H1 (cell line): Measurements from ENCODE around the gene FPGS. TPM values are rescaled to one million over a fixed set of nuclear protein-coding genes. Genes with fewer than 3 reads are reported as not detected.
A peak's percentile ranks its signal among the peaks of the same experiment; 100 is the strongest.

Experiments
- CTCF ChIA-PET: fragments of 300-600 bp; sonication (Branson Sonifier 250); formaldehyde crosslinking; loops from one replicate; lab custom pipeline; 2021; ENCODE audit not compliant: partially characterized antibody; lab: Charles Lee
- POLR2A ChIA-PET: fragments of 300-600 bp; sonication (Branson Sonifier 250); formaldehyde crosslinking; loops from one replicate; lab custom pipeline; 2021; ENCODE audit warnings: inconsistent platforms; ENCODE audit not compliant: partially characterized antibody; lab: Charles Lee
- DNase-seq, 2 experiments: peaks; one replicate each; pipeline versions ENCODE4 v3.0.0 to v3.0.0-alpha.2; 2010 to 2022; ENCODE audit warnings: low spot score in 2 of 2, low read depth in 1 of 2, mixed read lengths in 1 of 2
- FAIRE-seq: peaks from 2 replicates; lab custom pipeline; 2011; peaks lifted over from hg19 to GRCh38; lab: Jason Lieb, UNC
- H2AFZ ChIP-seq: 2 replicates; pipeline ENCODE4 v1.8.1; 2012; ENCODE audit warnings: low read length, inconsistent platforms
- H2AK5ac ChIP-seq: 2 replicates; pipeline ENCODE4 v1.6.1; 2013; ENCODE audit warnings: low read depth, low read length
- H2BK120ac ChIP-seq: replicated peaks from 2 replicates; pipeline ENCODE3; 2013; ENCODE audit warnings: low read depth, low read length, inconsistent platforms
- H2BK12ac ChIP-seq: 2 replicates; pipeline ENCODE4 v1.6.1; 2013; ENCODE audit warnings: low read depth, low read length
- H2BK15ac ChIP-seq: 2 replicates; pipeline ENCODE4 v1.6.1; 2013; ENCODE audit warnings: low read length
- H2BK20ac ChIP-seq: 2 replicates; pipeline ENCODE4 v1.6.1; 2013; ENCODE audit warnings: low read length
- H2BK5ac ChIP-seq: 2 replicates; pipeline ENCODE4 v1.6.1; 2013; ENCODE audit warnings: low read depth, low read length
- H3K14ac ChIP-seq: 2 replicates; pipeline ENCODE4 v1.6.1; 2013; ENCODE audit warnings: inconsistent platforms; ENCODE audit not compliant: insufficient read length
- H3K18ac ChIP-seq: 2 replicates; pipeline ENCODE4 v1.6.1; 2013; ENCODE audit warnings: low read length; ENCODE audit errors: extremely low read depth
- H3K23ac ChIP-seq: 2 replicates; pipeline ENCODE4 v1.6.1; 2013; ENCODE audit warnings: inconsistent platforms; ENCODE audit not compliant: insufficient read length
- H3K23me2 ChIP-seq: 2 replicates; pipeline ENCODE4 v1.6.1; 2013; ENCODE audit warnings: low read depth, low read length
- H3K27ac ChIP-seq: 2 replicates; pipeline ENCODE4 v1.6.1; 2011; ENCODE audit warnings: low read depth, low read length, inconsistent platforms
- H3K27me3 ChIP-seq, 4 experiments: replicated peaks in 1 of 4; 1 replicate in 1 of 4; 2 replicates in 3 of 4; pipeline versions ENCODE4 v1.6.1 to v1.8.1; 2011 to 2013; ENCODE audit warnings: low read length in 3 of 4, mild to moderate bottlenecking in 3 of 4, inconsistent platforms in 2 of 4, mixed read lengths in 2 of 4, moderate library complexity in 1 of 4; ENCODE audit not compliant: control insufficient read depth in 3 of 4, insufficient read depth in 3 of 4; ENCODE audit errors: extremely low read depth in 1 of 4
- H3K36me3 ChIP-seq, 4 experiments: 2 replicates each; pipeline versions ENCODE4 v1.6.1 to v1.8.1; 2011 to 2013; ENCODE audit warnings: mild to moderate bottlenecking in 4 of 4, low read length in 3 of 4, moderate library complexity in 2 of 4, control low read depth in 1 of 4, inconsistent platforms in 1 of 4; ENCODE audit not compliant: insufficient read depth in 4 of 4, control insufficient read depth in 2 of 4
- H3K4ac ChIP-seq: replicated peaks from 2 replicates; pipeline ENCODE3; 2013; ENCODE audit warnings: low read length, low read depth, mixed read lengths, inconsistent platforms; ENCODE audit not compliant: insufficient read length
- H3K4me1 ChIP-seq, 4 experiments: replicated peaks in 1 of 4; 1 replicate in 1 of 4; 2 replicates in 3 of 4; pipeline versions ENCODE4 v1.6.1 to v1.8.1; 2011 to 2013; ENCODE audit warnings: low read length in 3 of 4, inconsistent platforms in 2 of 4, mixed read lengths in 1 of 4; ENCODE audit not compliant: insufficient read depth in 4 of 4, control insufficient read depth in 3 of 4
- H3K4me2 ChIP-seq, 2 experiments: 2 replicates each; pipeline versions ENCODE4 v1.6.1 to v1.8.1; 2011 to 2013; ENCODE audit warnings: low read depth in 2 of 2, low read length in 2 of 2, control low read depth in 1 of 2, inconsistent platforms in 1 of 2, mild to moderate bottlenecking in 1 of 2; ENCODE audit not compliant: insufficient read depth in 1 of 2
- H3K4me3 ChIP-seq, 4 experiments: fragments of 200-600, 300-600 bp in 1 of 4; sonication (generic), shearing (Covaris generic), sonication (Bioruptor Twin) in 1 of 4; 2 replicates each; pipeline versions ENCODE4 v1.5.1 to v1.8.1; 2011 to 2016; ENCODE audit warnings: low read length in 4 of 4, low read depth in 3 of 4, control low read depth in 2 of 4, inconsistent platforms in 2 of 4, mild to moderate bottlenecking in 2 of 4, mixed read lengths in 1 of 4, moderate library complexity in 1 of 4; ENCODE audit not compliant: insufficient read depth in 2 of 4; ENCODE audit errors: extremely low read depth in 1 of 4
- H3K56ac ChIP-seq: replicated peaks from 2 replicates; pipeline ENCODE3; 2013; ENCODE audit warnings: low read depth, mild to moderate bottlenecking, mixed read lengths, low read length, inconsistent platforms; ENCODE audit not compliant: insufficient read length
- H3K79me1 ChIP-seq: 2 replicates; pipeline ENCODE4 v1.6.1; 2013; ENCODE audit warnings: low read depth, low read length, control low read depth
- H3K79me2 ChIP-seq, 2 experiments: 2 replicates each; pipeline versions ENCODE4 v1.6.1 to v1.8.1; 2012 to 2013; ENCODE audit warnings: low read length in 2 of 2, mild to moderate bottlenecking in 2 of 2, inconsistent platforms in 1 of 2; ENCODE audit not compliant: insufficient read depth in 2 of 2, control insufficient read depth in 1 of 2
- H3K9ac ChIP-seq, 4 experiments: replicated peaks in 1 of 4; 1 replicate in 1 of 4; 2 replicates in 3 of 4; pipeline versions ENCODE4 v1.6.1 to v1.8.1; 2011 to 2013; ENCODE audit warnings: low read depth in 3 of 4, low read length in 3 of 4, control low read depth in 2 of 4, mild to moderate bottlenecking in 2 of 4, moderate library complexity in 2 of 4, inconsistent platforms in 1 of 4; ENCODE audit errors: extremely low read depth in 1 of 4
- H3K9me3 ChIP-seq, 2 experiments: 2 replicates each; pipeline versions ENCODE4 v1.6.1 to v1.8.1; 2012 to 2013; ENCODE audit warnings: mild to moderate bottlenecking in 2 of 2, moderate library complexity in 2 of 2, control low read depth in 1 of 2, inconsistent platforms in 1 of 2, low read depth in 1 of 2, low read length in 1 of 2, mixed read lengths in 1 of 2; ENCODE audit not compliant: insufficient read depth in 2 of 2
- H4K20me1 ChIP-seq, 2 experiments: replicated peaks in 1 of 2; 2 replicates each; pipeline versions ENCODE3 to v1.8.1; 2011 to 2013; ENCODE audit warnings: inconsistent platforms in 2 of 2, low read length in 2 of 2, mild to moderate bottlenecking in 1 of 2; ENCODE audit not compliant: insufficient read depth in 2 of 2, control insufficient read depth in 1 of 2
- H4K5ac ChIP-seq: 2 replicates; pipeline ENCODE4 v1.6.1; 2013; ENCODE audit warnings: low read length, low read depth, mixed read lengths, inconsistent platforms; ENCODE audit not compliant: insufficient read length
- H4K8ac ChIP-seq: 2 replicates; pipeline ENCODE4 v1.8.0; 2013; ENCODE audit warnings: mild to moderate bottlenecking, moderate library complexity, low read length, inconsistent platforms; ENCODE audit not compliant: insufficient read depth; ENCODE audit errors: extremely low read depth
- H4K91ac ChIP-seq: replicated peaks from 2 replicates; pipeline ENCODE3; 2013; ENCODE audit warnings: low read length, mixed read lengths, inconsistent platforms; ENCODE audit not compliant: insufficient read length
- CEBPB ChIP-seq: IDR thresholded peaks from 2 replicates; pipeline ENCODE4 v1.6.1; 2012; ENCODE audit warnings: low read depth, low read length
- CHD2 ChIP-seq: IDR thresholded peaks from 2 replicates; pipeline ENCODE4 v1.6.1; 2012; ENCODE audit warnings: low read length, improper control_type of control experiment
- POLR2A ChIP-seq, 2 experiments: IDR thresholded peaks; 1 replicate in 1 of 2; 2 replicates in 1 of 2; pipeline ENCODE4 v1.6.1; 2011; ENCODE audit warnings: low read depth in 2 of 2, low read length in 2 of 2, mild to moderate bottlenecking in 2 of 2; ENCODE audit errors: control extremely low read depth in 1 of 2
- RBBP5 ChIP-seq: IDR thresholded peaks from 2 replicates; pipeline ENCODE4 v1.7.1; 2012; ENCODE audit warnings: low read depth, mild to moderate bottlenecking, inconsistent platforms, low read length, moderate library complexity, borderline replicate concordance
- SIN3A ChIP-seq, 2 experiments: IDR thresholded peaks in 1 of 2; conservative IDR thresholded peaks in 1 of 2; 2 replicates each; pipeline ENCODE4 v1.6.1; 2011 to 2012; ENCODE audit warnings: low read length in 2 of 2, improper control_type of control experiment in 1 of 2, low read depth in 1 of 2, mild to moderate bottlenecking in 1 of 2
- SIRT6 ChIP-seq: IDR thresholded peaks from one replicate; pipeline ENCODE4 v1.7.1; 2012; ENCODE audit warnings: low read length, inconsistent platforms
- TAF1 ChIP-seq: IDR thresholded peaks from 2 replicates; pipeline ENCODE4 v1.6.1; 2011; ENCODE audit warnings: mild to moderate bottlenecking, low read depth, low read length
- WGBS, 2 experiments: shearing (Covaris generic) in 1 of 2; methylation state at CpG; one replicate each; pipeline versions ENCODE4 v1.1.6 to v1.1.7; 2013 to 2015; ENCODE audit warnings: low lambda C conversion rate in 2 of 2, mixed read lengths in 2 of 2, inconsistent platforms in 1 of 2, low coverage in 1 of 2, missing lambda C conversion rate in 1 of 2; ENCODE audit not compliant: insufficient replicate concordance in 2 of 2, insufficient coverage in 1 of 2, insufficient read length in 1 of 2; ENCODE audit errors: extremely low coverage in 1 of 2, missing lambda C conversion rate in 1 of 2; 5-methylcytosine and 5-hydroxymethylcytosine counted together
- polyA plus RNA-seq, 7 experiments: library from polyadenylated mRNA; depleted of rRNA in 3 of 7; stranded (reverse) in 5 of 7; unstranded in 2 of 7; fragments of >200 nt in 5 of 7; fragments of 200-250 nt in 2 of 7; gene quantifications; 1 replicate in 5 of 7; 2 replicates in 1 of 7; 4 replicates in 1 of 7; pipeline versions ENCODE4 v1.2.1 to v1.2.3, GENCODE V29; 2011 to 2013; ENCODE audit warnings: missing spikeins in 2 of 7, mixed read lengths in 2 of 7
- total RNA-seq: library from RNA; stranded (reverse); fragmentation: NEBNext Ultra II Directional; extraction: Animal tissue kit (Norgen Biotek cat#: 25700); gene quantifications from 2 replicates; pipeline ENCODE4 v1.2.1, GENCODE V29; 2021

The FPGS gene
- total and polyA plus RNA-seq, 2 of the 8 experiments (the other 6 are each of a cell fraction or from before 2014, with no cell fraction given), result 62.4 to 83.0 TPM

GRCh38 chr9:127779136-127779981 is 23.3 kb upstream of the FPGS start:
- Histone ChIP-seq H3K9me3 (no peaks in the 10 kb centered on the region), H3K27me3 (no peaks in the 10 kb centered on the region), H2AFZ (no peak overlapping the region), H3K79me2 (no peaks in the 10 kb centered on the region), H3K14ac (no peak overlapping the region), H2BK120ac (peak overlapping the region; percentile 84), H3K4me3 (no peak overlapping the region), H2BK15ac (peak overlapping the region; percentile 92; the same call in 1 of the 2 replicates), H3K23ac (no peak overlapping the region), H3K4me2 (no peak overlapping the region), H2BK12ac (peak overlapping the region; percentile 93; the same call in 1 of the 2 replicates), H3K23me2 (no peaks in the 10 kb centered on the region), H4K91ac (peak overlapping the region; percentile 80), H2BK5ac (peak overlapping the region; percentile 68; the same call in 1 of the 2 replicates), H3K4ac (no peak overlapping the region), H3K4me1 (peaks cover 0 to 20% (median 15%) of the 10 kb centered on the region in 4 experiments; a peak in 6 of 7 replicates), H2BK20ac (0 out of 2 replicates have a peak overlapping the region, but pooled peaks have one; percentile 61), H4K5ac (peak overlapping the region; percentile 47), H3K9ac (peak overlapping the region in 2 of 4 experiments; percentile 13 to 31; a peak in 2 of 7 replicates), H4K8ac (no peak overlapping the region; the same call in 1 of the 2 replicates), H3K27ac (no peak overlapping the region; the same call in 1 of the 2 replicates), H2AK5ac (peak overlapping the region; percentile 32; the same call in 1 of the 2 replicates), H3K79me1 (no peaks in the 10 kb centered on the region), H4K20me1 (no peaks in the 10 kb centered on the region), H3K56ac (no peak overlapping the region), H3K18ac (peak overlapping the region; percentile 51; the same call in 1 of the 2 replicates), H3K36me3 (no peaks in the 10 kb centered on the region)
- FAIRE-seq (no peak), DNase-seq (no peak)
- TF ChIP-seq TAF1 (no peak), CHD2 (no peak), SIN3A (conservative IDR thresholded peaks at IDR 0.05 in 1 of 2, IDR thresholded peaks at IDR 0.05 in 1 of 2; ENCODE audit: low read depth in 1 of 2, low read length in 2 of 2) (no peak), CEBPB (no peak), RBBP5 (no peak), POLR2A (IDR thresholded peaks at IDR 0.05; ENCODE audit: control extremely low read depth in 1 of 2, low read depth in 2 of 2, low read length in 2 of 2) (no peak), SIRT6 (no peak)
- 86% methylated on average over 17 of the region's 17 CpGs; no CpG with 5 or more reads in 1 of the 2 experiments for WGBS, 2 experiments
- CTCF ChIA-PET, result interaction anchor here (0.7 to 16.2 kb wide), 13 partner anchors 12 to 142 kb away, joined by 3 to 227 read pairs (median 4); partner anchors contain the start of genes CFAP157 and TOR2A
- POLR2A ChIA-PET, result interaction anchor here (0.7 to 1.7 kb wide), 5 partner anchors 13 to 101 kb away, joined by 3 to 6 read pairs (median 4); no protein-coding TSS in a partner anchor
